Esophagus squamous epithelium (tissue), 5 donors: ENCODE measurements around the gene NKD2. TPM values are rescaled to one million over a fixed set of nuclear protein-coding genes. Genes with fewer than 3 reads are reported as not detected.

Source experiments
- DNase-seq: peaks from one replicate; lab custom pipeline; 2025; lab: John Stamatoyannopoulos, UW
- H3K27ac ChIP-seq, 4 donors: fragments of 200-600 bp; sonication (generic); one replicate each; pipeline ENCODE4 v1.5.1; 2016 to 2019; ENCODE audit warnings: mild to moderate bottlenecking in 1 of 4
- H3K27me3 ChIP-seq, 4 donors: fragments of 200-600 bp; sonication (generic); 1 replicate in 3 of 4; 2 replicates in 1 of 4; pipeline versions ENCODE4 v1.5.1 to v1.6.0; 2017 to 2021; ENCODE audit warnings: antibody characterized with exemption in 1 of 4
- H3K36me3 ChIP-seq, 3 donors: fragments of 200-600 bp; sonication (generic); one replicate each; pipeline ENCODE4 v1.5.1; 2016 to 2019
- H3K4me1 ChIP-seq, 3 donors: fragments of 200-600 bp; sonication (generic); one replicate each; pipeline ENCODE4 v1.5.1; 2017 to 2019
- H3K4me3 ChIP-seq, 4 donors: fragments of 200-600 bp; sonication (generic); 1 replicate in 3 of 4; 2 replicates in 1 of 4; pipeline ENCODE4 v1.5.1; 2016 to 2019; ENCODE audit warnings: mild to moderate bottlenecking in 2 of 4, moderate library complexity in 1 of 4
- H3K9me3 ChIP-seq, 3 donors: fragments of 200-600 bp; sonication (generic); one replicate each; pipeline ENCODE4 v1.5.1; 2016 to 2019
- CTCF ChIP-seq, 6 experiments: fragments of 450-650 bp in 4 of 6; fragments of 200-600 bp in 2 of 6; sonication (generic) in 2 of 6; IDR thresholded peaks; one replicate each; pipeline ENCODE4 v1.5.1; 2016 to 2019; ENCODE audit warnings: antibody characterized with exemption in 6 of 6, mild to moderate bottlenecking in 4 of 6, moderate library complexity in 4 of 6
- POLR2A ChIP-seq, 4 donors: fragments of 450-650 bp; IDR thresholded peaks; one replicate each; pipeline ENCODE4 v1.6.1; 2017; ENCODE audit warnings: antibody characterized with exemption in 4 of 4, mild to moderate bottlenecking in 4 of 4, moderate library complexity in 3 of 4
- WGBS, 2 donors: methylation state at CpG; one replicate each; pipeline ENCODE4 v1.1.5; 2018; 5-methylcytosine and 5-hydroxymethylcytosine counted together
- intact Hi-C: fragments of 100-400 bp; cut with DNase I; formaldehyde crosslinking; loops from one replicate; pipeline ENCODE4 v1.15.0; 2022
- total RNA-seq, 4 donors: library from RNA; depleted of rRNA; stranded (reverse); fragments of >200 nt; gene quantifications; one replicate each; pipeline ENCODE4 v1.1.0, GENCODE V29; 2016
- donor health status: DM: yes; HTN: yes; CAD: no.

The NKD2 gene
- total RNA-seq, 4 donors from 2014 or later: 1.2 to 11.3 (median 1.5) TPM

- peak overlapping the region in 3 of 4 donors; percentile 54 to 67 (median 57) for H3K27ac ChIP-seq
- no peak for TF ChIP-seq CTCF (IDR thresholded peaks at IDR 0.05)
- no peak for TF ChIP-seq POLR2A (IDR thresholded peaks at IDR 0.05)
- H3K4me3 ChIP-seq: peak overlapping the region; percentile 33 to 75 (median 46)
- H3K36me3 ChIP-seq: no peaks in the 10 kb centered on the region
- no peaks in the 10 kb centered on the region for H3K9me3 ChIP-seq
- intact Hi-C loops: no loop called here
- peaks cover 22 to 66% (median 29%) of the 10 kb centered on the region in 3 donors for H3K4me1 ChIP-seq
- 15 to 67% methylated on average over 1 to 4 of the region's 70 CpGs for WGBS, 2 donors
- no peak for DNase-seq
- peaks cover 0 to 100% (median 10%) of the 10 kb centered on the region in 4 donors for H3K27me3 ChIP-seq
Measured at GRCh38 chr5:1009359-1010180, 968 bp downstream of the NKD2 start.

- WGBS, 2 donors: 43 to 59% methylated on average over 2 to 3 of the region's 4 CpGs
- H3K27ac ChIP-seq: peak overlapping the region in 2 of 4 donors; percentile 57 to 67
- peak overlapping the region in 3 of 4 donors; percentile 36 to 75 (median 57) for H3K4me3 ChIP-seq
- H3K27me3 ChIP-seq: peaks cover 0 to 100% (median 9%) of the 10 kb centered on the region in 4 donors
- H3K36me3 ChIP-seq: no peaks in the 10 kb centered on the region
- H3K9me3 ChIP-seq: no peaks in the 10 kb centered on the region
- no peak for DNase-seq
- TF ChIP-seq POLR2A (IDR thresholded peaks at IDR 0.05) (no peak), CTCF (IDR thresholded peaks at IDR 0.05) (no peak)
- intact Hi-C loops: no loop called here
- H3K4me1 ChIP-seq: peaks cover 20 to 66% (median 23%) of the 10 kb centered on the region in 3 donors
Measured at GRCh38 chr5:1010181-1010510, 1.5 kb downstream of the NKD2 start.

GRCh38 chr5:1010641-1011046 is 2.0 kb downstream of the NKD2 start:
- no peaks in the 10 kb centered on the region for H3K9me3 ChIP-seq
- TF ChIP-seq POLR2A (IDR thresholded peaks at IDR 0.05) (no peak), CTCF (IDR thresholded peaks at IDR 0.05) (no peak)
- H3K36me3 ChIP-seq: no peaks in the 10 kb centered on the region
- no peak for DNase-seq
- H3K27me3 ChIP-seq: peaks cover 0 to 100% (median 7%) of the 10 kb centered on the region in 4 donors
- no peak overlapping the region for H3K27ac ChIP-seq
- H3K4me3 ChIP-seq: peak overlapping the region in 2 of 4 donors; percentile 57 to 75
- H3K4me1 ChIP-seq: peaks cover 18 to 66% (median 19%) of the 10 kb centered on the region in 3 donors
- WGBS, 2 donors: 37 to 80% methylated on average over 3 to 4 of the region's 13 CpGs
- intact Hi-C loops: no loop called here

GRCh38 chr5:1011226-1011631 is 2.6 kb downstream of the NKD2 start:
- H3K36me3 ChIP-seq: no peaks in the 10 kb centered on the region
- H3K4me1 ChIP-seq: peaks cover 18 to 66% (median 23%) of the 10 kb centered on the region in 3 donors
- no peak for DNase-seq
- TF ChIP-seq CTCF (IDR thresholded peaks at IDR 0.05): peak in 2 of 6 experiments; percentile 28 to 36
- TF ChIP-seq POLR2A (IDR thresholded peaks at IDR 0.05): no peak
- 51 to 52% methylated on average over 8 of the region's 11 CpGs for WGBS, 2 donors
- H3K4me3 ChIP-seq: peak overlapping the region in 1 of 4 donors; percentile 57
- H3K9me3 ChIP-seq: no peaks in the 10 kb centered on the region
- no peak overlapping the region for H3K27ac ChIP-seq
- H3K27me3 ChIP-seq: peaks cover 0 to 100% (median 7%) of the 10 kb centered on the region in 4 donors
- intact Hi-C loops: no loop called here

GRCh38 chr5:1011741-1012312 is 3.2 kb downstream of the NKD2 start:
- Histone ChIP-seq H3K36me3 (no peaks in the 10 kb centered on the region), H3K27ac (no peak overlapping the region), H3K4me1 (peaks cover 18 to 71% (median 23%) of the 10 kb centered on the region in 3 donors), H3K4me3 (peak overlapping the region in 1 of 4 donors; percentile 57), H3K27me3 (peaks cover 0 to 100% (median 7%) of the 10 kb centered on the region in 4 donors), H3K9me3 (no peaks in the 10 kb centered on the region)
- DNase-seq: no peak
- intact Hi-C loops: no loop called here
- 80 to 83% methylated on average over 2 to 13 of the region's 19 CpGs for WGBS, 2 donors
- no peak for TF ChIP-seq CTCF (IDR thresholded peaks at IDR 0.05)
- no peak for TF ChIP-seq POLR2A (IDR thresholded peaks at IDR 0.05)
